B cell (primary cell): ENCODE data around the gene LRRC14B. TPM values are rescaled to one million over a fixed set of nuclear protein-coding genes. Genes with fewer than 3 reads are reported as not detected.

Experiments used
- ATAC-seq: fragments of 200-7000 bp; cut with Tn5 transposase; one replicate; pipeline ENCODE4 v1.10.0; 2021; ENCODE audit warnings: low read depth, mild to moderate bottlenecking, moderate number of reproducible peaks, moderate library complexity
- CTCF ChIA-PET: fragments of 350-600 bp; sonication (Branson Sonifier 250); formaldehyde crosslinking; loops from one replicate; lab custom pipeline; 2021; ENCODE audit warnings: antibody characterized with exemption, inconsistent platforms; lab: Charles Lee
- POLR2A ChIA-PET: fragments of 350-600 bp; sonication (Branson Sonifier 250); formaldehyde crosslinking; loops from one replicate; lab custom pipeline; 2021; ENCODE audit warnings: antibody characterized with exemption; lab: Charles Lee
- DNase-seq: peaks from one replicate; pipeline ENCODE4 v3.0.0; 2013
- H2AFZ ChIP-seq: 2 replicates; pipeline ENCODE4 v1.6.1; 2012; ENCODE audit warnings: mild to moderate bottlenecking, low read depth, low read length; ENCODE audit not compliant: insufficient read depth, poor library complexity, severe bottlenecking
- H3K27ac ChIP-seq, 2 donors: 1 replicate in 1 of 2; 2 replicates in 1 of 2; pipeline ENCODE4 v1.5.1; 2012 to 2013; ENCODE audit warnings: low read length in 2 of 2, mild to moderate bottlenecking in 2 of 2, moderate library complexity in 1 of 2
- H3K27me3 ChIP-seq, 4 experiments: fragments of 200-600 bp in 1 of 4; sonication (generic) in 1 of 4; replicated peaks in 1 of 4; 1 replicate in 2 of 4; 2 replicates in 2 of 4; pipeline versions ENCODE4 v1.6.1 to v1.7.0; 2013 to 2016; ENCODE audit warnings: low read length in 3 of 4, mild to moderate bottlenecking in 2 of 4, mixed read lengths in 1 of 4, moderate library complexity in 1 of 4; ENCODE audit not compliant: insufficient read depth in 4 of 4, control insufficient read depth in 3 of 4; ENCODE audit errors: control extremely low read depth in 1 of 4
- H3K36me3 ChIP-seq, 2 experiments: replicated peaks in 1 of 2; 1 replicate in 1 of 2; 2 replicates in 1 of 2; pipeline versions ENCODE4 v1.6.1 to v1.7.1; 2013; ENCODE audit warnings: low read length in 1 of 2; ENCODE audit not compliant: insufficient read depth in 2 of 2, control insufficient read depth in 1 of 2; ENCODE audit errors: control extremely low read depth in 1 of 2, extremely low read depth in 1 of 2
- H3K4me1 ChIP-seq, 2 donors: fragments of 200-600 bp in 1 of 2; sonication (generic) in 1 of 2; 1 replicate in 1 of 2; 2 replicates in 1 of 2; pipeline versions ENCODE4 v1.5.1 to v1.6.1; 2013 to 2017; ENCODE audit warnings: low read length in 2 of 2; ENCODE audit not compliant: control insufficient read depth in 2 of 2, insufficient read depth in 2 of 2
- H3K4me2 ChIP-seq: replicated peaks from 2 replicates; pipeline ENCODE3; 2012; ENCODE audit warnings: mild to moderate bottlenecking, low read depth, low read length; ENCODE audit not compliant: poor library complexity, severe bottlenecking
- H3K4me3 ChIP-seq, 5 experiments: fragments of 200-600 bp in 1 of 5; sonication (generic) in 1 of 5; 1 replicate in 3 of 5; 2 replicates in 2 of 5; pipeline versions ENCODE4 v1.5.1 to v1.7.0; 2011 to 2016; ENCODE audit warnings: low read length in 4 of 5, mild to moderate bottlenecking in 4 of 5, low read depth in 2 of 5, control low read depth in 1 of 5, moderate library complexity in 1 of 5; ENCODE audit not compliant: insufficient read depth in 1 of 5; ENCODE audit errors: control extremely low read depth in 1 of 5, extremely low read depth in 1 of 5
- H3K79me2 ChIP-seq: fragments of 200-600 bp; sonication (generic); one replicate; pipeline ENCODE4 v1.6.0; 2016; ENCODE audit warnings: low read length; ENCODE audit not compliant: control insufficient read depth, insufficient read depth
- H3K9ac ChIP-seq: fragments of 200-600 bp; sonication (generic); 2 replicates; pipeline ENCODE4 v1.6.1; 2017; ENCODE audit warnings: mild to moderate bottlenecking, low read length, moderate library complexity
- H3K9me3 ChIP-seq, 3 donors: one replicate each; pipeline versions ENCODE4 v1.6.1 to v1.7.1; 2013; ENCODE audit warnings: low read length in 2 of 3; ENCODE audit not compliant: control insufficient read depth in 2 of 3, insufficient read depth in 1 of 3; ENCODE audit errors: control extremely low read depth in 1 of 3
- H4K20me1 ChIP-seq: 2 replicates; pipeline ENCODE4 v1.6.0; 2012; ENCODE audit warnings: mild to moderate bottlenecking, low read length; ENCODE audit not compliant: insufficient read depth, control insufficient read depth, poor library complexity, severe bottlenecking
- H3K27ac Mint-ChIP-seq: one replicate; pipeline ENCODE4 v1.8.0; 2021; ENCODE audit warnings: mixed read lengths
- H3K27me3 Mint-ChIP-seq: one replicate; pipeline ENCODE4 v1.8.0; 2021; ENCODE audit warnings: mixed read lengths
- H3K4me1 Mint-ChIP-seq: one replicate; pipeline ENCODE4 v1.8.0; 2021; ENCODE audit warnings: mixed read lengths
- H3K4me3 Mint-ChIP-seq: one replicate; pipeline ENCODE4 v1.8.0; 2021; ENCODE audit warnings: mixed read lengths
- H3K9me3 Mint-ChIP-seq: one replicate; pipeline ENCODE4 v1.8.0; 2022; ENCODE audit warnings: mixed read lengths; ENCODE audit not compliant: insufficient read depth
- EZH2 ChIP-seq: IDR thresholded peaks from 2 replicates; pipeline ENCODE4 v1.6.1; 2012; ENCODE audit warnings: borderline replicate concordance, low read depth, mild to moderate bottlenecking, moderate library complexity, low read length; ENCODE audit not compliant: insufficient read depth, poor library complexity, severe bottlenecking
- WGBS: methylation state at CpG from one replicate; pipeline ENCODE4 v1.1.5; 2013; ENCODE audit warnings: missing lambda C conversion rate; ENCODE audit not compliant: insufficient coverage; 5-methylcytosine and 5-hydroxymethylcytosine counted together
- intact Hi-C: fragments of 100-400 bp; cut with micrococcal nuclease; formaldehyde crosslinking; loops from one replicate; pipeline ENCODE4 v1.10.0; 2022
- polyA plus RNA-seq: library from polyadenylated mRNA; depleted of rRNA; stranded (reverse); fragments of >200 nt; gene quantifications from 2 replicates; pipeline ENCODE4 v1.2.3, GENCODE V29; 2012
- total RNA-seq, 2 donors: library from RNA; stranded (reverse); fragments of 120-200 nt in 1 of 2; gene quantifications; 1 replicate in 1 of 2; 2 replicates in 1 of 2; pipeline versions ENCODE4 v1.2.3 to v1.2.4, GENCODE V29; 2013 to 2022
- TF ChIP-seq, protein P1 (sequence below): fragments of 200-600 bp; IDR thresholded peaks from one replicate; pipeline ENCODE4 v1.8.0; 2022; ENCODE audit warnings: antibody characterized with exemption, mild to moderate bottlenecking

Gene LRRC14B
- total and polyA plus RNA-seq, 2 donors (not counting 1 experiment from before 2014, with no cell fraction given), result 0.06 TPM; not detected in 1

DNA sequence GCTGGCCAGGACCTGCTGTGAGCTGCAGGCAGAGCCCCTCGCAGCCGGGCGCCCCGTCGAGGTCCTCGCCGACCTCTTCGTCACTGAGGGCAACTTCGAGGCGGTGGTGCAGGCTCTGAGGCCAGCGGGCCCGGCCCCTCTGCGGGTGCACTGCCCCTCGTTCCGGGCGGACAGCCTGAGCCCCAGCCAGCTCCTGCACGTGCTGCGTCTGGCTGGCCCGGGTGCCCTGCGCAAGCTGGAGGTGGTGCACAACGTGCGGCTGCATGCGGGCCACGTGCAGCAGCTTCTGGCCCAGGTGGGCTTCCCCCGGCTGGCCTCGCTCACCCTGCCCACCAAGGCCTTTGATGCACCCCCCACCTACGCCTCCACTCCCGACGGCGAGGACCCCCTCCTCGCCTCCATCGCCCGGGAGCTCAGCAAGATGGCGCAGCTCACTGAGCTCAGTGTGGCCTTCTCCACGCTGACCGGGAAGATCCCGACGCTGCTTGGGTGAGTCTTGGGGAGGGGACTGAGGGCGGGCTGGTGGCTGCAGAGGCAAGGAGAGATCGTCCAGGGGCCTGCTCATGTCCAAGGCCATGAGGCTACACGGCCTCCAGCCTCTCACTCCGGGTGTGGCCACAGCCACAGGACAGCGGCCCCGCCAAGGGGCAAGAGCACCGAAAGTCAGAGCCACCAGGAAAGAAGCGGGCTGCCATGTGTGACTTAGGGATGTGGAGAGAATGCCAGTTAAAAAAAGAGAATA lies 825 bp downstream of the LRRC14B start:
- Histone ChIP-seq H3K79me2 (no peaks in the 10 kb centered on the region), H3K9ac (peak overlapping the region; percentile 23), H3K27ac (no peak overlapping the region), H4K20me1 (no peaks in the 10 kb centered on the region), H3K27me3 (peaks cover 0 to 25% (median 2%) of the 10 kb centered on the region in 4 experiments), H3K9me3 (no peaks in the 10 kb centered on the region), H3K4me2 (peak overlapping the region; percentile 75), H2AFZ (peak overlapping the region; percentile 54), H3K36me3 (no peaks in the 10 kb centered on the region), H3K4me3 (no peak overlapping the region), H3K4me1 (peaks cover 16 to 19% of the 10 kb centered on the region in 2 donors)
- Mint-ChIP-seq H3K4me1 (peaks cover 21% of the 10 kb centered on the region), H3K27ac (no peak overlapping the region), H3K4me3 (no peak overlapping the region), H3K27me3 (peaks cover 12% of the 10 kb centered on the region), H3K9me3 (no peaks in the 10 kb centered on the region)
- DNase-seq, result no peak
- WGBS, result 85% methylated on average over 39 of the region's 46 CpGs
- TF ChIP-seq EZH2, result no peak
- TF ChIP-seq, protein P1, sequence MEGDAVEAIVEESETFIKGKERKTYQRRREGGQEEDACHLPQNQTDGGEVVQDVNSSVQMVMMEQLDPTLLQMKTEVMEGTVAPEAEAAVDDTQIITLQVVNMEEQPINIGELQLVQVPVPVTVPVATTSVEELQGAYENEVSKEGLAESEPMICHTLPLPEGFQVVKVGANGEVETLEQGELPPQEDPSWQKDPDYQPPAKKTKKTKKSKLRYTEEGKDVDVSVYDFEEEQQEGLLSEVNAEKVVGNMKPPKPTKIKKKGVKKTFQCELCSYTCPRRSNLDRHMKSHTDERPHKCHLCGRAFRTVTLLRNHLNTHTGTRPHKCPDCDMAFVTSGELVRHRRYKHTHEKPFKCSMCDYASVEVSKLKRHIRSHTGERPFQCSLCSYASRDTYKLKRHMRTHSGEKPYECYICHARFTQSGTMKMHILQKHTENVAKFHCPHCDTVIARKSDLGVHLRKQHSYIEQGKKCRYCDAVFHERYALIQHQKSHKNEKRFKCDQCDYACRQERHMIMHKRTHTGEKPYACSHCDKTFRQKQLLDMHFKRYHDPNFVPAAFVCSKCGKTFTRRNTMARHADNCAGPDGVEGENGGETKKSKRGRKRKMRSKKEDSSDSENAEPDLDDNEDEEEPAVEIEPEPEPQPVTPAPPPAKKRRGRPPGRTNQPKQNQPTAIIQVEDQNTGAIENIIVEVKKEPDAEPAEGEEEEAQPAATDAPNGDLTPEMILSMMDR, result no peak
- ChIA-PET CTCF (interaction anchor here (1.1 kb wide), 1 partner anchor 234 kb away, joined by 3 read pairs; no protein-coding TSS in a partner anchor), POLR2A (no interaction called here)
- intact Hi-C loops, result no loop called here
- no peak for ATAC-seq

DNA sequence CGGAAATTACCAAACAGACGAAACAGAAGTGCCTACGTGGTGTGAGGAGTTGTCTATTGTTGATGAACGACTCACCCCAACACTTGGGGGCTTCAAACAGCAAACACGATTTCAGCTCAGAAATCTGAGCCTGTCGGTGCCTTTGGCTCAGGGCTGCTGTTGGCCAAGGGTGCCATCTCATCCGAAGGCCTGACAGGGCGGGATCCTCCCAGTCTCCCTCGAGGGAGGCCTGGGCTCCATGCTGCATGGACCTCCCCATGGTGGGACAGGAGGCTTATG lies 1.3 kb downstream of the LRRC14B start:
- H2AFZ ChIP-seq, result no peak overlapping the region
- ATAC-seq (no peak), DNase-seq (no peak)
- no peaks in the 10 kb centered on the region for H3K36me3 ChIP-seq
- peaks cover 16 to 19% of the 10 kb centered on the region in 2 donors for H3K4me1 ChIP-seq
- TF ChIP-seq EZH2, result no peak
- TF ChIP-seq, protein P1, result no peak
- no peak overlapping the region for H3K27ac Mint-ChIP-seq
- peaks cover 12% of the 10 kb centered on the region for H3K27me3 Mint-ChIP-seq
- WGBS, result 88% methylated on average over 9 of the region's 9 CpGs
- H3K9me3 Mint-ChIP-seq, result no peaks in the 10 kb centered on the region
- no peaks in the 10 kb centered on the region for H3K79me2 ChIP-seq
- H3K9me3 ChIP-seq, result no peaks in the 10 kb centered on the region
- peaks cover 0 to 25% (median 2%) of the 10 kb centered on the region in 4 experiments for H3K27me3 ChIP-seq
- H3K4me3 Mint-ChIP-seq, result no peak overlapping the region
- H4K20me1 ChIP-seq, result no peaks in the 10 kb centered on the region
- CTCF ChIA-PET, result no interaction called here
- H3K4me1 Mint-ChIP-seq, result peaks cover 21% of the 10 kb centered on the region
- no peak overlapping the region for H3K9ac ChIP-seq
- no peak overlapping the region for H3K4me3 ChIP-seq
- H3K27ac ChIP-seq, result no peak overlapping the region
- POLR2A ChIA-PET, result no interaction called here
- intact Hi-C loops, result no loop called here
- no peak overlapping the region for H3K4me2 ChIP-seq
